ENCODE measurements around the gene GRIN1. TPM values are rescaled to one million over a fixed set of nuclear protein-coding genes. Genes with fewer than 3 reads are reported as not detected.

Gene GRIN1
- total and polyA plus RNA-seq, 2 of the 8 experiments (the other 6 are each of a cell fraction or from before 2014, with no cell fraction given): 0.48 to 2.1 TPM

DNA sequence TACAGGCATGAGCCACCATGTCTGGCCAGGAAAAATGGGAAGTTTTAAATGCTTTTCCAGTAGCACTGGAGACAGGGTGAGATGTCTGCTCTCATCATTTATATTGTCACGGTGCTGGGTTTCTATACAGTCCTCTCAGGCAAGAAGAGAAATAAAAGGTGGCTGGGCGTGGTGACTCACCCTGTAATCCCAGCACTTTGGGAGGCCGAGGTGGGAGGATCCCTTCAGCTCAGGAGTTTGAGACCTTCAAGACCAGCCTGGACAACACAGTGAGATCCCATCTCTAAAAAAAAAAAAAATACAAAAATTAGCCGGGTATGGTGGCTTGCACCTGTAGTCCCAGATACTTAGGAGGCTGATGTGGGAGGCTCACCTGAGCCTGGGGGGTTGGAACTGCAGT, 4.8 kb upstream of the GRIN1 start:
- peaks cover 0 to 15% (median 9%) of the 10 kb centered on the region in 4 experiments; a peak in 6 of 7 replicates for H3K4me1 ChIP-seq (replicated peaks in 1 of 4; ENCODE audit: control insufficient read depth in 3 of 4, insufficient read depth in 4 of 4, low read length in 3 of 4)
- ChIA-PET POLR2A (ENCODE audit: partially characterized antibody) (interaction anchor here (1.2 to 1.7 kb wide), 2 partner anchors 27 to 111 kb away, joined by 3 to 5 read pairs; no protein-coding TSS in a partner anchor), CTCF (ENCODE audit: partially characterized antibody) (interaction anchor here (1.4 to 1.5 kb wide), 2 partner anchors 29 to 43 kb away, joined by 4 to 5 read pairs; no protein-coding TSS in a partner anchor)
- no peaks in the 10 kb centered on the region for H3K79me1 ChIP-seq (ENCODE audit: low read depth, low read length)
- H2BK120ac ChIP-seq (replicated peaks; ENCODE audit: low read depth, low read length): no peak overlapping the region
- H3K79me2 ChIP-seq (ENCODE audit: control insufficient read depth in 1 of 2, insufficient read depth in 2 of 2, low read length in 2 of 2): no peaks in the 10 kb centered on the region
- no peaks in the 10 kb centered on the region for H3K36me3 ChIP-seq (ENCODE audit: control insufficient read depth in 2 of 4, insufficient read depth in 4 of 4, low read length in 3 of 4)
- H3K23me2 ChIP-seq (ENCODE audit: low read depth, low read length): peaks cover 7% of the 10 kb centered on the region; the same call in 1 of the 2 replicates
- H4K91ac ChIP-seq (replicated peaks; ENCODE audit: insufficient read length, low read length): no peak overlapping the region
- no peak overlapping the region for H2AFZ ChIP-seq (ENCODE audit: low read length)
- DNase-seq (ENCODE audit: low read depth in 1 of 2, low spot score in 2 of 2) (no peak), FAIRE-seq (no peak)
- TF ChIP-seq SP1 (IDR thresholded peaks at IDR 0.05; ENCODE audit: low read depth, low read length): no peak
- TF ChIP-seq, protein P1, sequence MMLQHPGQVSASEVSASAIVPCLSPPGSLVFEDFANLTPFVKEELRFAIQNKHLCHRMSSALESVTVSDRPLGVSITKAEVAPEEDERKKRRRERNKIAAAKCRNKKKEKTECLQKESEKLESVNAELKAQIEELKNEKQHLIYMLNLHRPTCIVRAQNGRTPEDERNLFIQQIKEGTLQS (IDR thresholded peaks at IDR 0.05; ENCODE audit: insufficient read depth, low read depth, low read length): no peak
- no peak overlapping the region for H2BK5ac ChIP-seq (ENCODE audit: low read depth, low read length)
- H2BK15ac ChIP-seq (ENCODE audit: low read length): no peak overlapping the region
- no peak overlapping the region for H3K4me3 ChIP-seq (ENCODE audit: extremely low read depth in 1 of 4, insufficient read depth in 2 of 4, low read depth in 3 of 4, low read length in 4 of 4)
- no peak overlapping the region for H4K8ac ChIP-seq (ENCODE audit: extremely low read depth, insufficient read depth, low read length)
- H3K18ac ChIP-seq (ENCODE audit: extremely low read depth, low read length): no peak overlapping the region
- peaks cover 11 to 37% (median 30%) of the 10 kb centered on the region in 4 experiments for H3K27me3 ChIP-seq (replicated peaks in 1 of 4; ENCODE audit: control insufficient read depth in 3 of 4, extremely low read depth in 1 of 4, insufficient read depth in 3 of 4, low read length in 3 of 4)
- no peak overlapping the region for H3K9ac ChIP-seq (replicated peaks in 1 of 4; ENCODE audit: extremely low read depth in 1 of 4, low read depth in 3 of 4, low read length in 3 of 4)
- H4K20me1 ChIP-seq (replicated peaks in 1 of 2; ENCODE audit: control insufficient read depth in 1 of 2, insufficient read depth in 2 of 2, low read length in 2 of 2): peaks cover 0 to 4% of the 10 kb centered on the region in 2 experiments
- no peak overlapping the region for H3K56ac ChIP-seq (replicated peaks; ENCODE audit: insufficient read length, low read depth, low read length)
- H3K23ac ChIP-seq (ENCODE audit: insufficient read length): no peak overlapping the region
- H3K27ac ChIP-seq (ENCODE audit: low read depth, low read length): no peak overlapping the region
- H3K4me2 ChIP-seq (ENCODE audit: insufficient read depth in 1 of 2, low read depth in 2 of 2, low read length in 2 of 2): no peak overlapping the region
- H3K14ac ChIP-seq (ENCODE audit: insufficient read length): no peak overlapping the region
- no peak overlapping the region for H2AK5ac ChIP-seq (ENCODE audit: low read depth, low read length)
- H2BK12ac ChIP-seq (ENCODE audit: low read depth, low read length): no peak overlapping the region
- no peak overlapping the region for H4K5ac ChIP-seq (ENCODE audit: insufficient read length, low read depth, low read length)
- no peak overlapping the region for H2BK20ac ChIP-seq (ENCODE audit: low read length)
- H3K9me3 ChIP-seq (ENCODE audit: insufficient read depth in 2 of 2, low read depth in 1 of 2, low read length in 1 of 2): no peaks in the 10 kb centered on the region
- WGBS, 2 experiments (ENCODE audit: extremely low coverage in 1 of 2, insufficient coverage in 1 of 2, insufficient read length in 1 of 2, insufficient replicate concordance in 2 of 2, low coverage in 1 of 2, low lambda C conversion rate in 2 of 2, missing lambda C conversion rate in 1 of 2): 86% methylated on average over 4 of the region's 4 CpGs; no CpG with 5 or more reads in 1 of the 2 experiments
- H3K4ac ChIP-seq (replicated peaks; ENCODE audit: insufficient read length, low read depth, low read length): no peak overlapping the region

Measured in H1 (cell line).